ENCODE data around the gene ETAA1. TPM values are rescaled to one million over a fixed set of nuclear protein-coding genes. Genes with fewer than 3 reads are reported as not detected.

ETAA1 gene
- total and polyA plus RNA-seq, 2 of the 8 experiments (the other 6 are each of a cell fraction or from before 2014, with no cell fraction given): 5.9 to 27.1 TPM

GRCh38 chr2:67436221-67436620, 39.1 kb downstream of the ETAA1 start (continued):
- TF ChIP-seq EGR1 (IDR thresholded peaks at IDR 0.05; ENCODE audit: borderline replicate concordance, low read depth, low read length): no peak
- no peak for TF ChIP-seq RNF2 (IDR thresholded peaks at IDR 0.05; ENCODE audit: borderline replicate concordance, low read depth, low read length, missing control alignments, poor library complexity, severe bottlenecking)
- TF ChIP-seq TAF7 (optimal IDR thresholded peaks at IDR 0.05; ENCODE audit: borderline replicate concordance, low read depth, low read length): no peak

Measured in H1 (cell line).